Activated T-cell treated with anti-CD3 and anti-CD28 coated beads for 1 hour (primary cell): ENCODE results near the gene CLTB.
"Not testable (repeated sequence)": the region's sequence is repeated elsewhere in the genome, so short reads cannot be mapped to it uniquely, and the experiment has no call there.

Experiments
- DNase-seq: peaks from one replicate; pipeline ENCODE4 v3.0.0-alpha.2; 2020; ENCODE audit warnings: low read depth

CLTB gene, protein sequence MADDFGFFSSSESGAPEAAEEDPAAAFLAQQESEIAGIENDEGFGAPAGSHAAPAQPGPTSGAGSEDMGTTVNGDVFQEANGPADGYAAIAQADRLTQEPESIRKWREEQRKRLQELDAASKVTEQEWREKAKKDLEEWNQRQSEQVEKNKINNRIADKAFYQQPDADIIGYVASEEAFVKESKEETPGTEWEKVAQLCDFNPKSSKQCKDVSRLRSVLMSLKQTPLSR

DNA sequence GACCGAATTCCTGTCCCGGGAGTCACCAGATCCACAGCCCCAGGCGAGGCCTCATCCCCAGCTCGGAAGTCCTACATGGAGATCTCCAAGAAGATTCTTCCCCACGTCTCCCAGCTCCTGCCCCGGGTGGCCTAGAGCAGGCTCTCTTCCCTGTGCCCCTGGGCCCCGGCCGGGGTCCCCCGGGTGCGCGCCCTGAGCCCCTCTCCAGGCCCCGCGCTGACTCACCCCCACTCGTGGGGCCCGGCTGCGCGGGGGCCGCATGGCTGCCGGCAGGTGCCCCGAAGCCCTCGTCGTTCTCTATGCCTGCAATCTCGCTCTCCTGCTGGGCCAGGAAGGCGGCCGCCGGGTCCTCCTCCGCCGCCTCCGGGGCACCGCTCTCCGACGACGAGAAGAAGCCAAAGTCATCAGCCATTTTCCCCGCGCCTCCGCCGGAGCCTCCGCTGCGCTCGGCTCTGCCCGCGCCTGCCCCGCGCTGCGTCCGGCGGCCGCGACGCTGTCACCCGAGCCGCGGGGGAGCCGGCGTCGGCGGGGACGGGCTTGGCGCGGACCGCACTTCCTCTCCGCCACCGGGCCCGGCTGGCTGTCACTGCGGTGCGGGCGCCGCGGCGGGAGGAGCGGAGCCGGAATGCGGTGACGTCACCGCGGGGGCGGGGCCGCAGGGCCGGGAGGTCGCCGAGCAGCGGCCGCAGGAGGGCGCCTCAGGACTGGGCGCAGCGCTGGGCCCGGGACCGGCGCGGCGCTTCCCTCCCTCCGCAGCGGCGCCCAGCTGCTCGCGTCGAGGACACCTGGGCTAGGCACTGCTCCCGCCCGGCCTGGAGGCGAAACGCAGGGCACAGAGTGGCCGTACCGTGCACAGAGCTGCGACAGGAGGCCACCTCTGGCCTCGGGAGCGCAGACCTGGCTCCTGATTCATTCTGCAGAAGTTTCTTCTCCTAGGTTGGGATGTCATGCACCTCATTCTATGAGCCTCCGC, at the start of gene CLTB:
TSS of gene CLTB (minus strand) at position 588 of the 973 bp plus-strand sequence. CDS start at position 412, 176 bp downstream.
- DNase-seq = peak; percentile 90

DNA sequence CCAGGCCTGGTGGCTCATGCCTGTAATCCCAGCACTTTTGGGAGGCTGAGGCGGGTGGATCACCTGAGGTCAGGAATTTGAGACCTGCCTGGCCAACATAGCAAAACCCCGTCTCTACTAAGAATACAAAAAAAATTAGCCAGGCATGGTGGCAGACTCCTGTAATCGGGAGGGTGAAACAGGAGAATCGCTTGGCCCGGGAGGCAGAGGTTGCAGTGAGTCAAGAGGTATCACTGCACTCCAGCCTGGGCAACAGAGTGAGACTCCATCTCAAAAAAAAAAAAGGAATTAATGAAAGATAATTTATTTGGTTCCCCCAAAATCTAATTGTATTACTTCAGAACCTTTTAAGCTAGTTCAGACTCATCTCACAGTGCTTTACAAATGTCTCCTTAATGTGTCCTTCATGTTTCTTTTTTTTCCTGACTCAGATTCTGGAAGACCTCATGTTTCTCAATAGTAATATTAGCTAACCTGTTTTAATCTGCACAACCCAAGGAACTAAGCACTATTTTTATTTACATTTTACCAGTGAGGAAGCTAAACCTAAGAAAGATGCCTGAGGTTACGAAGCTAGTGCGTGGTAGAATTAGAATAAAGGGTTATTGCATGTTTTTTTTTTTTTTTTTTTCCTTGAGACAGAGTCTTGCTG, 46.9 kb upstream of the CLTB start:
- DNase-seq = no peak

DNA sequence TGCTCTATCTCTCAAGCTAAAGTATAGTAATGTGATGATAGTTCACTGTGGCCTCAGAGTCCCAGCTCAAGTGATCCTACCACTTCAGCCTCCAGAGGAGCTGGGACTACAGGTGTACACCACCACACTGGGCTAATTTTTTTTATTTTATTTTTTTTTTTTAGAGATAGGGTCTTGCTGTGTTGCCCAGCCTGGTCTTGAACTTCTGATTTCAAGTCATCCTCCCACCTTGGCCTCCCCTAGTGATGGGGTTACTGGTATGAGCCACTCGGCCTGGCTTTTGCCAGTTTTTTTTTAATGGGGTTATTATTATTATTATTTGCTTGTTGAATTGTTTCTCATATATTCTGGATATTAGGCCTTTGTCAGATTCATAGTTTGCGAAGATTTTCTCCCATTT, 45.0 kb upstream of the CLTB start:
- no peak for DNase-seq

DNA sequence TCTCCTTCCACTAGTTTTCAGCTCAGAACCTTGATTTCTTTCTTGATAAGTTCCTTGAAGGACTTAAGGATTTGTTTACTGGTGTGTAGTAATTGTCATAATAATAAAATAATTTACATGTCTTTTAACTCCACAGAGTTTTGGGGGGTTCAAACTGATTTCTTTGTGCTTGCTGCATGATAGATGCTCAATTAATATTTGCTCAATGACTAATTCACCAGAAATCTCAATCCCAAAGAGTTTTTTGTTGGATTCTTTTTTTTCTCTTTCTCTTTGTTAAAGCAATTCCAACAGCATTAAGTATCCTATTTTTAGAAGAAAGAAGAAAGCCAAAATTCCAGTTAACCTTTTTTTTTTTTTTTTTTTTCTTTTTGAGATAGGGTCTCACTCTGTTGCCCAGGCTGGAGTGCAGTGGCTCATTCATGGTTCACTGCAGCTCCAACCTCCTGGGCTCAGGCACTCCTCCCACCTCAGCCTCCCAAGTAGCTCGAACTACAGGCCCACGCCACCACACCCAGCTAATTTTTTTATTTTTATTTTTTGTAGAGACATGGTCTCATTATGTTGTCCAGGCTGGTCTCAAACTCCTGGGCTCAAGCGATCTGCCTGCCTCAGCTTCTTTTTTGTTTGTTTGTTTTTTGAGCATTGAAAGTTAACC, 42.7 kb upstream of the CLTB start:
- no peak for DNase-seq

DNA sequence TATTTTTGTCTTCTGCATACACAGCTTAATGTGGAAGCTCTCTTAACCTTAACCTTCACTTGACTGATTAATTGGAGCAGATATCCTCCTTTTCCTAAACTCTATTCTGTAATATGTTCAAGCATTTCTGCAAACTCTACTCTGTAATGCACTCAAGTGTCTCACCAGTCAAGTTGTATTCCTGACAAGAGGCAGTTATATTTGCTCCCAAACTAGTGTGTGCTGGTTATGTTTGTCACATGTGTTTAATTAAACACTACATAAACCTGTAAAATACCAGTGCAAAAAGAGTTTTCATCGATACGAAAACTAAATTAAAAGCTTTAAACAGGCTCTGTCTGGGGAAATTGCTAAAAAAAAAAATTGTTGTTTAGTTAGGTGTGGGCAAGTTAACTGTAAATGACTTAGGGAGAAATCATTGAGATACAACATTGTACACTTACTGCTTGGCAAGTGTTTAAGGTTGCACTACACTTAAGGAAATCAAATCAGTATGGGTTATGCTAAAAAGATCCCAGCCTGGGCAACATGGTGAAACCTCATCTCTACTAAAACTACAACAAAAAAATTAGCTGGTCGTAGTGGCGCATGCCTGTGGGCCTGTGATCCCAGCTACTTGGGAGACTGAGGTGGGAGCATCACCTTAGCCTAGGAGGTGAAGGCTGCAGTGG, 38.5 kb upstream of the CLTB start:
- DNase-seq = no peak

DNA sequence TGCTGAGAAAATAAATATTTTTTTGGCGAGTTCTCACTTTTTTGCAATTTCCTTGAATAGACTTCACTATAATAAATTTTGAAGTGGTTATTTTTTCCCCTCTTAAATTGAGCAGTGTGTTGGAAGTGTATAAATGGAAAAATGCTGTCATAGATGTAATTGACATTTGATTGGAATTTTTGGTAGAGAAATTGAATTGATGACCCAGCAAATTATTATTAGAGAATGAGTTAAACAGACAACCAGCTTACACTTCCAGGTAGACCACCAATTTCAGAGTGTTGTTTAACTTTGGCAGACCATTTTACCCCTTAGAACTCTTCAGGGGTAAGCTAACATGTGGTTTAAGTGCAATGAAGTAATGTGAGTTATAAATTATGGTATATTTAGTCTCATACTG, 33.7 kb upstream of the CLTB start:
- DNase-seq = no peak

DNA sequence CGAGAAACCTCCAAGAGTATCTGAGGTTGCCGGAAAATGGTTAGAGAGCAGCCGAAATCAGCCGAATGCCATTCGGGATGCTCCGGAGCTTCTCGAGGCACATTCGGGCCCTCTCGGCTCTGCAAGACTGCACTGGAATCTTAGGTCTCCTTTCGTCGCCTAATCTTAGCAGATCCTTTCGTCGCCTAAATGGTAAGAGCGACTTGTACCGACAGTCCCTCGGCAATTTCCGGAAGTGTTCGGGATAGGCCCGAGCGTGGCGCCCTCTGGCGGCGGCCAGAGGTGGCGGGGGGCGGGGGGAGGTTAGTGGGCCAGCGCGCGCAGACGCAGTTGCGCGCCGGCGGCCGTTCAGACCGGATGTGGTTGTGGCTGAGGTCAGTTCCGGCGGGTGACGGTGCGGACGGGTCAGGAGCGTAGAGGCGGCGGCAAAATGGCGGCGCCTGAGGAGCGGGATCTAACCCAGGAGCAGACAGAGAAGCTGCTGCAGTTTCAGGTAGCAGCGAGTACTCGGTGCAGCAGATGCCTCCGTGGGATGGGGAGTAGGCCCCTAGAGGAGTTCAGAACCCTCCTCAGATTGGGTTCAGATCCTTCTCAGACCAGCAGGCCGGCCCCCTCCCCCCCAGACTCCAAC, 31.8 kb upstream of the CLTB start, which contains the start of gene FAF2:
TSS of gene FAF2 (plus strand) at position 408 of the 631 bp plus-strand sequence. CDS start at position 431, 23 bp downstream.
- DNase-seq = peak; percentile 96

DNA sequence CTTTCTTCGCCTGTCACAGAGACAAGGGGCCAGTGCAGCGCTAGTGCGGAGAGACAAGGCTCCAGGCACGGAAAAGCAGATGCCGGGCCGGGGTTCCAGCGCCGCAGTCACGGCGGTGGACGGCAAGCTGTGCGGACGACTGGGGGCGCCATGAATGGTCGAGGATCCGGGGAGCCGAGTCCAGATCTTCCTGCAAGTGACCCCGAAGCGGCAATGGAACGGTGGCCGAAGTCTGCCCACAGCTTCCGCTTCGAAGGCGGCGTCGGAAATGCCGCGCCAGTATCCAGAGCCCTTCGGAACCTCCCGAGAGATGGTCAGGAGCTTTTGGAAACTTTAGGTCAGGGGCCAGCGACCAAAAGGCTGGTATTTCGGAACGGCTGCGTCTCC, 31.2 kb upstream of the CLTB start:
- DNase-seq = no peak

DNA sequence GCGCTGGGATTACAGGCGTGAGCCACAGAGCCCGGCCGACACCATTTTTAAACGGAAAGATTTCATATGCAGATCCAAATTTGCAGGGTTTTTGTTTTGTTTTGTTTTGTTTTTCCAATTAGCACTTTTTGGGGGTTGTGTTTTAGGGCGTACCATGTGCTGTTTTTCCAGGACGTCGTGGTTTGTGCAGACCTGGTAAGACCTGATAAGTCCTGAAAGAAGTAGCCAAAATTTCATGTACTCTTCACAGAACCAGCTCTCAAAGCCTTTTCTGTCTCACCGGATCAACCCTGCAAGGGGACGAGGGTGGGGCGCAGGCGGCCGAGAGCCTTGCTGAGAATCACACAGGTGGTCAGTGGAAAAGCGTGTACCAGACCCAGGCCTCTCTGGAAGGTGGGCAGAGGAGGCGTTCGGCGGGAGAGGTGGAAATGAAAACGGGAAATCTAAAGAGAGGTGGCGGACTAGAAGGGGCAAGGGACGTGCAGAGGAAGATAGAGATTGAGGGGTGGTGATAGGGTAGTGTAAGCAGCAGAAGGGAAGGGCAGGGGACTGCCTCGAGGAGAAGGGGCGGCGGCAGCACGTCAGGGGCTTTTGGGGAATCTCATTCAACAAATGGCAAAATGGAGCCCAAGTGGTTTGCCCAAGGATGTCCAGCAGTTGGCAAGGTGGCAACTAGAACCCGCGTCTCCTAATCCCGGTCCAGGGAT, 30.7 kb upstream of the CLTB start:
- peak; percentile 2 for DNase-seq

DNA sequence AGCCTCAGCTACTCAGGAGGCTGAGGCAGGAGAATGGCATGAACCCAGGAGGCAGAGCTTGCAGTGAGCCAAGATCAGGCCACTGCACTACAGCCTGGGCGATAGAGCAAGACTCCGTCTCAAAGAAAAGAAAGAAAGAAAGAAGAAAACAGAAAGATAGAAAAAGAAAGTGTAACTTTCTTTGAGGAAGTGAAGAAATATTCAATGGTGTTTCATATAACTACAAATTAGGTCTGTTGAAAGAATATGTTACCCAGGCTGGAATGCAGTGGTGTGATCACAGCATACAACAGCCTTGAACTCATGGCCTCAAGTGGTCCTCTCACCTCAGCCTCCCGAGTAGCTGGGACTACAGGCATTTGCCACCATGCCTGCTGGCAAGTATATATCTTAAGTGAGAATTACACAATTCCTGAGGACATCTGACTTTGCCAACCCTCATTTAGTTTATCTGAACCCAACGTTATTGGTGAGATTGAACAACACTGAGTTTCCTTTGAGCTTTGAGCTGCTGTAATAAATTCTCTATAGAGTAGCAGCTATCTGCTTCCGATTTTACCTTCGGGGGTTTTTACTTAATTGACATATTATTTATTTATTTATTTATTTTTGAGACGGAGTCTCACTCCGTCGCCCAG, 29.8 kb upstream of the CLTB start:
- DNase-seq = no peak

DNA sequence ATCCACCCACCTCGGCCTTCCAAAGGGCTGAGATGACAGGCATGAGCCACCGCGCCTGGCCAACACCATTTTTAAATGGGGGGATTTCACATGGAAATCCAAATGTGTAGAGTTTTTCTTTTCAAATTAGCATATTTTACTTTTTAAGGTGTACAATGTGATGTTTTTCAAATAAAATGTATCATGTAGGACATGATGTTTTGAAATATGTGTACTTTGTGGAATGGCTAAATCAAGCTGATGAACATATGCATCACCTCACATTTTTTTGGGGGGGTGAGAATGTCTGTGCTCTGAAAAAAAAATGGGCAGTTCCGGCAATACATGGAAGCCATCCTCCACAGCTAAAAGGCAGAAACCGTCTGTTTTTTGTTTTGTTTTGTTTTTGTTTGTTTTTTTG, 28.4 kb upstream of the CLTB start:
- DNase-seq = no peak

DNA sequence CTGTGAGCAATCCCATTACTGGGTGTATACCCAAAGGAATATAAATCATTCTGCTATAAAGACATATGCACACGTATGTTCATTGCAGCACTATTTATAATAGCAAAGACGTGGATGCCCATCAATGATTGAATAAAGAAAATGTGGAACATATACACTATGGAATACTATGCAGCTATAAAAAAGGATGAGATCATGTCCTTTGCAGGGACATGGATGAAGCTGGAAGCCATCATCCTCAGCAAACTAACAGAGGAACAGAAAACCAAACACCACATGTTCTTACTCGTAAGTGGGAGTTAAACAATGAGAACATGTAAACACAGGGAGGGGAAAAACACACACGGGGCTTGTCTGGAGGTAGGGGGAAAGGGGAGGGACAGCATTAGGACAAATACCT, 26.6 kb upstream of the CLTB start:
- not testable (repeated sequence) for DNase-seq

DNA sequence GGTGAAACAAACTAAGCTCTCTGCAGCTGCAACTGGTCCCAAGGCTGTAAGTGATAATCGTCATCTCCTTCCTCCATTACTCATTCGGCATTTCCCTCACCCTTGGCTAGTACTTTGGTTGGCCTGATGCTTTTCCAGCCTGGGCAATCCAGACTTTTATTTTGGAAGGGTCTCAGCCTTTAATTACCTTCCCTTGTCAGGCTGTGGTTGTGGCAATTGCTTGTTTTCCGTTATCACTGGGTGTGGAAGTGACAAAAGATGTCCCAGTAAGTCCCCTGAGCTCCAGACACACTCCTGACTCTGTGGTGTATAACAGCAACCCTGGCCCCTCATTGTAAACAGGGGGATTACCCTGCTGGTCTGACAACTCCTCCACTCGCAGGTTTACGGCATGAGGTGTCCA, 25.6 kb upstream of the CLTB start:
- DNase-seq = no peak

DNA sequence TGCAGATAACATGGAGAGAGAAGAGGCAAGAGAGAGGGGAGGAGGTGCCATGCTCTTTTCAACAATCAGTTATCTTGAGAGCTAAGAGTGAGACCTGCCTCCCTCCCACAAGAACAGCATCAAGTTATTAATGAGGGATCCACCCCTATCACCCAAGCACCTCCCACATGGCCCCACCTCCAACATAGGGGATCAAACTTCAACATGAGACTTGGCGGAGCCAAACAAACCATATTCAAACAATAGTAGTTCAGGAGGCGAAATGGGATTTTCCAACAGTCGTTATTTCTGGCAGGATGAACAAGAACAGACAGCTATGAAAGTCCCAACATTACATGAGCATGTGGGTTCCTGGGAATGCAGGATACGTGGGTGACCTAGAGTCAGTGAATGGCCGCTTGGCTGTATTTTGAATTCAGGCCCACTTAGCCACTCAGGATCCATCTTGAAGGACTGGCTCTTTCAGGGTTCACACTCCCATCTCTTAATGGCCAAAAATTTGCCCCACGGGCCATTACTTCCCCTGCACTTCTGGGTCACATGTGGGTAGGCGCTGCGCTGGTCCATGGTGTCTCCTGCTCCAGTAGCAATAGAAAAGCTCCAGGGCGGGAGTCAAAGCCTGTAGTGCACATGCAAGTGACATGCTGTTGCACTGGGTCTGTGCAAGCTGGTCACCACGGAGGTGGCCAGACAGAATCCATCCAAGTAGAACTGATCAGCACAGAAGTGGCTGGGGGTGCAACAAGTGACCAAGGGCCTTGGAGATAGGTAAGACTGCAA, 24.8 kb upstream of the CLTB start:
- no peak for DNase-seq

DNA sequence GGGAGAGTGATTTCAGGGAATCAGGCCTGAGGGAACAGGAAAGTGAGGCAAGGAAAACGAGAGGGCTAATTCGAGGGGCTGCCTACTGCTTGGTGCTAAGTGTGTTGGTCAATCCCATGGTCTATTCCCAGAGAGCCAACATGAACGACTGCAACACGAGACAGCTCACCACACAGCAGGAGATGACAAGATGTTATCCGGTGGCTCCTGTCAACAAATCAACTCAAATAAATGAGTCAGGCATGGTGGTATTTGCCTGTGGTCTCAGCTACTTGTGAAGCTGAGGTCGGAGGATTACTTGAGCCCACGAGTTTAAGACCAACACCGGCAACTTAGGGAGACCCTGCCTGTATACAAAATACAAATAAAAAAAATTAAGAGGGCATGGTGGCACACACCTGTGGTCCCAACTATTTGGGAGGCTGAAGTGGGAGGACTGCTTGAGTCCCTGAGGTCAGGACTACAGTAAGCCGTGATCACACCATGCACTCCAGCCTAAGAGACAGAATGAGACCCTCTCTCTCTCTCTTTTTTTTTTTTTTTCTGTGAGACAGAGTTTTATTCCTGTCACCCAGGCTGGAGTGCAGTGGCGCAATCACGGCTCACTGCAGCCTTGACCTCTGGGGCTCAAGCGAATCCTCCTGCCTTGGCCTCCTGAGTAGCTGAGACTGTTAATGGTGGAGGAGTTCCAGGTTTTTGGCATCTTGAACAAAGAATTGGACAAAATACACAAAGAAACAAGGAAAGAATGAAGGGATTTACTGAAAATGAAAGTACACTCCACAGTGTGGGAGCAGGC, 22.8 kb upstream of the CLTB start:
- DNase-seq = no peak

DNA sequence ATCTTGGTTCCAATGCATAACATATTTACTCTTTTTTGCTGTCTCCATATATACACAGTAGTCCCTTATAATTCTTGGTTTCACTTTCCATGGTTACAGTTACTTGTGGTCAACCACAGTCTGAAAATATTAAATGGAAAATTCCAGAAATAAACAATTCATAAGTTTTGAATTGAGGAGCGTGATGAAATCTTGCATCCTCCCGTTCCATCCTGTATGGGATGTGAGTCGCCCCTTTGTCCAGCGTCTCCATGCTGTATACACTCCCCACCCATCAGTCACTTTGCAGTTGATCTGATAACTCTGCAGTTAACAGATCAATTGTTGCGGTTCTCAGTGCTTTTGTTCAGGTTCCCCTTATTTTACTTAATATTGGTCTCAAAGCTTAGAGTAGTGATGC, 20.3 kb upstream of the CLTB start:
- DNase-seq = no peak

DNA sequence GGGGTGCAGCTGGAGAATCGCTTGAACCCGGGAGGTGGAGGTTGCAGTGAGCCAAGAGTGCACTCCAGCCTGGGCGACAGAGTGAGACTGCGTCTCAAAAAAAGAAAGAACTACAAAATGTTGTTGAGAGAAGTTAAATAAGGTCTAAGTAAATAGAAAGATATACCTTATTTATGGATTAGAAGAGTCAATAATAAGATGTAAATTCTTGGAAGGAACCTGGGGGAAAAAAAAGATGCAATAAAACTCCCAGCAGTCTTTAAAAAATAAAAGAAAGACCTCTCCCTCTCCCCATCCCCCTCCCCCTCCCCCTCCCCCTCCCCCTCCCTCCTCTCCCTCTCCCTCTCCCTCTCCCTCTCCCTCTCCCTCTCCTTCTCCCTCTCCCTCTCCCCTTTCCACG, 16.4 kb upstream of the CLTB start:
- DNase-seq = no peak

DNA sequence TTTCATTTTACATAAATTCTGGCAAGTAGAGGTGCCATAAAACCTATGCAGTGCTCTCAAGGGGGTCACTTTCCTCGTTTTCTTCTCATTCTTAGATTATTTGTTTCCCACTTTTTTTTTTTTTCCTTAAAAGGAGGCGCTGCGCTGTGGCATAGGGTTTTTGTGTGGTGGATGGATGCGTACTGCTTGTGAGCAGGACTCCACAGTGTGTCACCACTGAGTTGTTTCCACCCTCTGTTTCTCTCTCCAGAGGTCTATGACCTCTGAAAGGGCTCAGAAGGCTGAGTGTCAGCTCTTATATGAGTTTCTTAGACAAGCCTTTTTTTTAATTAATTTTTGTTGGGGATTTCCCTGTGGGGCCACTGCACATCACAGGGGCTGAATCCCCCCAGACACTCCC, 13.6 kb upstream of the CLTB start:
- no peak for DNase-seq
